OCI-LY3 (cell line): Measurements from ENCODE around the gene PARP15.

Experiments used
- CTCF ChIP-seq: fragments of 200-600, 300-600 bp; sonication (generic); IDR thresholded peaks from 2 replicates; pipeline ENCODE4 v1.5.1; 2014; ENCODE audit warnings: antibody characterized with exemption, low read length, low read depth
- EZH2phosphoT487 ChIP-seq: fragments of 200-600 bp; shearing (Covaris generic); IDR thresholded peaks from 2 replicates; pipeline ENCODE4 v1.6.1; 2018; ENCODE audit warnings: antibody characterized with exemption, mixed run types, low read depth

GRCh38 chr3:122679085-122679881 is 101.8 kb downstream of the PARP15 start:
- TF ChIP-seq CTCF, result peak; percentile 87
- no peak for TF ChIP-seq EZH2phosphoT487
